ENCODE results near the gene ZSWIM8.

Gene ZSWIM8

DNA sequence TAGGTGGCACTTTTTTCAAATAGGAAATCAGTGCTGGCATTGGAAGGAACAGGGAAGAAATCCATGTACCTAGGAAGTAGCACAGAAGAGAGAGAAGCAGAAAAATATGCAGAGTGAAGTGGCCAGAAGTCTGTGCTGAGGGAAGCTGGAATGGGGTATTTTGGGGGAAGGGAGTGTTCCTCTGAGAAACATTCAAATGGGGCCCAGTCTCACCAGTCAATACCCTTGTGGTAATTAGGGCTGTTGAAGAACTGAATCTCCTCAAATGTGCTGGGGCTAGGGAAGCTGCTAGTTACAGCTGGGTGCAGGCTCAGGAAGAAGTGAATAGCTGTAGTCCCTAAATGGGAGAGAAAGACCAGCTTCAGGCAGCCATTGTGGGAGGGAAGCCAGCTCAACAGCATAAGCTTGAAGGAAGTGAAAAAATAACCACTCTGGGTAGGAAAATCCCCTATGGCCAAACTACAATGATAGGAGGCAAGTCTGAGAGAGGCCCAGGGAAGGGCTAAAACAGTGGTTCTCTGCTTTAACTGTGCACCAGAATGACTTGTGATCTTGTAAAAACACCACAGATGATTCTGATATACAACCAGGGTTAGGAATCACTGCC is 18.4 kb downstream of the ZSWIM8 start:
- TF ChIP-seq CREB1 (IDR thresholded peaks at IDR 0.05; ENCODE audit: low read depth): no peak
- TF ChIP-seq ZBTB7A (IDR thresholded peaks at IDR 0.05; ENCODE audit: low read depth): no peak
- TF ChIP-seq, protein P1, sequence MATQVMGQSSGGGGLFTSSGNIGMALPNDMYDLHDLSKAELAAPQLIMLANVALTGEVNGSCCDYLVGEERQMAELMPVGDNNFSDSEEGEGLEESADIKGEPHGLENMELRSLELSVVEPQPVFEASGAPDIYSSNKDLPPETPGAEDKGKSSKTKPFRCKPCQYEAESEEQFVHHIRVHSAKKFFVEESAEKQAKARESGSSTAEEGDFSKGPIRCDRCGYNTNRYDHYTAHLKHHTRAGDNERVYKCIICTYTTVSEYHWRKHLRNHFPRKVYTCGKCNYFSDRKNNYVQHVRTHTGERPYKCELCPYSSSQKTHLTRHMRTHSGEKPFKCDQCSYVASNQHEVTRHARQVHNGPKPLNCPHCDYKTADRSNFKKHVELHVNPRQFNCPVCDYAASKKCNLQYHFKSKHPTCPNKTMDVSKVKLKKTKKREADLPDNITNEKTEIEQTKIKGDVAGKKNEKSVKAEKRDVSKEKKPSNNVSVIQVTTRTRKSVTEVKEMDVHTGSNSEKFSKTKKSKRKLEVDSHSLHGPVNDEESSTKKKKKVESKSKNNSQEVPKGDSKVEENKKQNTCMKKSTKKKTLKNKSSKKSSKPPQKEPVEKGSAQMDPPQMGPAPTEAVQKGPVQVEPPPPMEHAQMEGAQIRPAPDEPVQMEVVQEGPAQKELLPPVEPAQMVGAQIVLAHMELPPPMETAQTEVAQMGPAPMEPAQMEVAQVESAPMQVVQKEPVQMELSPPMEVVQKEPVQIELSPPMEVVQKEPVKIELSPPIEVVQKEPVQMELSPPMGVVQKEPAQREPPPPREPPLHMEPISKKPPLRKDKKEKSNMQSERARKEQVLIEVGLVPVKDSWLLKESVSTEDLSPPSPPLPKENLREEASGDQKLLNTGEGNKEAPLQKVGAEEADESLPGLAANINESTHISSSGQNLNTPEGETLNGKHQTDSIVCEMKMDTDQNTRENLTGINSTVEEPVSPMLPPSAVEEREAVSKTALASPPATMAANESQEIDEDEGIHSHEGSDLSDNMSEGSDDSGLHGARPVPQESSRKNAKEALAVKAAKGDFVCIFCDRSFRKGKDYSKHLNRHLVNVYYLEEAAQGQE (IDR thresholded peaks at IDR 0.05; ENCODE audit: low read depth): no peak
- TF ChIP-seq NFIC (IDR thresholded peaks at IDR 0.05): no peak
- TF ChIP-seq, protein P2, sequence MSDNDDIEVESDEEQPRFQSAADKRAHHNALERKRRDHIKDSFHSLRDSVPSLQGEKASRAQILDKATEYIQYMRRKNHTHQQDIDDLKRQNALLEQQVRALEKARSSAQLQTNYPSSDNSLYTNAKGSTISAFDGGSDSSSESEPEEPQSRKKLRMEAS (IDR thresholded peaks at IDR 0.05): no peak
- no peak for TF ChIP-seq TAF1 (IDR thresholded peaks at IDR 0.05; ENCODE audit: low read depth)
- TF ChIP-seq TEAD4 (IDR thresholded peaks at IDR 0.05): no peak
- no peak for TF ChIP-seq TCF12 (IDR thresholded peaks at IDR 0.05; ENCODE audit: low read depth)
- TF ChIP-seq EGR1 (IDR thresholded peaks at IDR 0.05): no peak
- TF ChIP-seq EP300 (IDR thresholded peaks at IDR 0.05; ENCODE audit: borderline replicate concordance): no peak
- TF ChIP-seq FOXM1 (IDR thresholded peaks at IDR 0.05; ENCODE audit: borderline replicate concordance, low read depth): no peak
- TF ChIP-seq YY1 (IDR thresholded peaks at IDR 0.05; ENCODE audit: low read depth): no peak
- TF ChIP-seq RAD21 (IDR thresholded peaks at IDR 0.05; ENCODE audit: low read depth): no peak
- TF ChIP-seq CEBPB (IDR thresholded peaks at IDR 0.05): no peak
- no peak for TF ChIP-seq USF1 (IDR thresholded peaks at IDR 0.05)

DNA sequence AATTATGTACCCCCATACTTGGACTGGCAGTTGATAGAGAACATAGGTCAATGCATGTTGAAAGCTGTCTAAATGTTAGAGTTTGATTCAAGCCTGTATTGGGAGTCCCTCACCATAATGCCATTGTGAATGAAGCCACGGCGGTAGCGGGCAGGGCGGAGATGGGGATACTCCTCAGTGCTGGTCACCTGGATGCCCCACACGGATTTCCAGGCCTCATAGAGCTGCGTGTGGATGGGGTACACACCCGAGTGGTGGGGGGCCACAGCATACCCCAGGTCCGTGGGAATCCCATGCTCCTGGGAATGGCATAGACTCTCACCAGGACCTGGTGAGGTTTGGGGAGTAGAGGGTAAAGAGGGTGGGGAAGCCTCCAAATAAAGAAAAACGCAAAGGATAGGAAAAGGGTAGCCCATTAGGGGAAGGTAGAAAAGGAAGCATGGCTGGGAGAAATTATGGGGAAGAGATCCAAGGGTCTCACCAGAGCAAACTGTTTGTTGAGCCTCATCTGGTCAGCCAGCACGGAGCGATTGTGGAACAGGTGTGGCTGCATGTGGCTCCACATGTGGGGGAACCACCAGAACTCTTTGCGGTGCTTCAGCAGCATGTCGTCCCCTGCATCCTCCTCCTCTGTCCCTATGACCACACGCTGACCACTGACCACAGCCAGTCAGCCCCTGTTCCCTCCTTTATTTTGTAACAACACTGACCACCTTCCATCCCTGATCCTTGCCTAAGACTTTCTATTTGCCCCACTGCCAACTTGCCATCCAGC is 21.0 kb downstream of the ZSWIM8 start:
- TF ChIP-seq TAF1 (IDR thresholded peaks at IDR 0.05; ENCODE audit: low read depth) (no peak), CEBPB (IDR thresholded peaks at IDR 0.05) (no peak), RAD21 (IDR thresholded peaks at IDR 0.05; ENCODE audit: low read depth) (no peak), TCF12 (IDR thresholded peaks at IDR 0.05; ENCODE audit: low read depth) (no peak), ZBTB7A (IDR thresholded peaks at IDR 0.05; ENCODE audit: low read depth) (no peak), YY1 (IDR thresholded peaks at IDR 0.05; ENCODE audit: low read depth) (no peak), USF1 (IDR thresholded peaks at IDR 0.05) (no peak), TEAD4 (IDR thresholded peaks at IDR 0.05) (no peak), EGR1 (IDR thresholded peaks at IDR 0.05) (no peak), NFIC (IDR thresholded peaks at IDR 0.05) (no peak), FOXM1 (IDR thresholded peaks at IDR 0.05; ENCODE audit: borderline replicate concordance, low read depth) (no peak), EP300 (IDR thresholded peaks at IDR 0.05; ENCODE audit: borderline replicate concordance) (no peak), CREB1 (IDR thresholded peaks at IDR 0.05; ENCODE audit: low read depth) (no peak)
- TF ChIP-seq, protein P1 (IDR thresholded peaks at IDR 0.05; ENCODE audit: low read depth): no peak
- TF ChIP-seq, protein P2 (IDR thresholded peaks at IDR 0.05): no peak

DNA sequence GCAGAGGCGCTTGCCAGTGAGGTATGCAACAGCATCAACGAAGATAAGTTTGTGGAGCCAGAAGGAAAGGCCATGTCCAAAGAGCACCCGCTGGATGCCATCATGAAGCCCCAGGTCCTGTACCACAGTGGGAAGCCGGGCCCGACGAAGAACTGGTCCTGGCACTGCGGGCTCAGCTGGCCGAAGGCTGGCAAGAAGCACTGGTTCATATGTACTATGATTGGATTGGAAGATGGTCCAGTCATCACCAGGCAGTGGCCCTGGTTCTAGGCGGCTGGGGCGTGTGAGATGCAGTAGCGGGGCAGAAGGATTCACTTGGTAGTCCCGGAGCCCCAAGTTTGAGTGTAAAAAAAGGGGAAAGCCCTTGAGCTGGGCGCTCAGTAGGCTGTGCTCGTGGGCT is 22.1 kb downstream of the ZSWIM8 start:
- TF ChIP-seq TAF1 (IDR thresholded peaks at IDR 0.05; ENCODE audit: low read depth) (no peak), NFIC (IDR thresholded peaks at IDR 0.05) (no peak), EGR1 (IDR thresholded peaks at IDR 0.05) (no peak), ZBTB7A (IDR thresholded peaks at IDR 0.05; ENCODE audit: low read depth) (no peak), TEAD4 (IDR thresholded peaks at IDR 0.05) (no peak), TCF12 (IDR thresholded peaks at IDR 0.05; ENCODE audit: low read depth) (no peak), CEBPB (IDR thresholded peaks at IDR 0.05) (no peak), RAD21 (IDR thresholded peaks at IDR 0.05; ENCODE audit: low read depth) (no peak), EP300 (IDR thresholded peaks at IDR 0.05; ENCODE audit: borderline replicate concordance) (no peak), CREB1 (IDR thresholded peaks at IDR 0.05; ENCODE audit: low read depth) (no peak), FOXM1 (IDR thresholded peaks at IDR 0.05; ENCODE audit: borderline replicate concordance, low read depth) (no peak), USF1 (IDR thresholded peaks at IDR 0.05) (no peak), YY1 (IDR thresholded peaks at IDR 0.05; ENCODE audit: low read depth) (no peak)
- TF ChIP-seq, protein P2 (IDR thresholded peaks at IDR 0.05): no peak
- TF ChIP-seq, protein P1 (IDR thresholded peaks at IDR 0.05; ENCODE audit: low read depth): no peak
